Tibial nerve (tissue), 4 donors: ENCODE data around the gene ZNF865. TPM values are rescaled to one million over a fixed set of nuclear protein-coding genes. Genes with fewer than 3 reads are reported as not detected.

ENCODE experiments used
- DNase-seq, 2 donors: peaks; one replicate each; pipeline ENCODE4 v3.0.0-alpha.2; 2019; ENCODE audit warnings: low spot score in 2 of 2
- H3K27ac ChIP-seq, 4 donors: fragments of 200-600 bp; sonication (generic) in 3 of 4; one replicate each; pipeline ENCODE4 v1.5.1; 2017 to 2019; ENCODE audit warnings: mild to moderate bottlenecking in 1 of 4
- H3K27me3 ChIP-seq, 2 donors: fragments of 200-600 bp; sonication (generic) in 1 of 2; one replicate each; pipeline versions ENCODE4 v1.5.1 to v1.6.0; 2017 to 2019
- H3K36me3 ChIP-seq, 3 donors: fragments of 200-600 bp; sonication (generic); one replicate each; pipeline ENCODE4 v1.5.1; 2018 to 2019
- H3K4me1 ChIP-seq, 4 donors: fragments of 200-600 bp; sonication (generic) in 3 of 4; one replicate each; pipeline ENCODE4 v1.5.1; 2017 to 2019
- H3K4me3 ChIP-seq, 4 donors: fragments of 200-600 bp; sonication (generic) in 3 of 4; one replicate each; pipeline ENCODE4 v1.5.1; 2017 to 2019; ENCODE audit warnings: mild to moderate bottlenecking in 1 of 4, moderate library complexity in 1 of 4
- H3K9me3 ChIP-seq, 4 donors: fragments of 200-600 bp; sonication (generic) in 3 of 4; one replicate each; pipeline ENCODE4 v1.5.1; 2017 to 2019
- CTCF ChIP-seq, 5 experiments: fragments of 200-600 bp in 3 of 5; fragments of 450-650 bp in 2 of 5; sonication (generic) in 3 of 5; IDR thresholded peaks; one replicate each; pipeline ENCODE4 v1.5.1; 2016 to 2019; ENCODE audit warnings: antibody characterized with exemption in 5 of 5, mild to moderate bottlenecking in 3 of 5, moderate library complexity in 2 of 5
- EP300 ChIP-seq, 2 donors: sonication (generic); formaldehyde crosslinking; IDR thresholded peaks; one replicate each; pipeline ENCODE4 v1.6.1; 2017; ENCODE audit warnings: antibody characterized with exemption in 2 of 2, mild to moderate bottlenecking in 1 of 2
- POLR2A ChIP-seq, 2 donors: fragments of 450-650 bp; IDR thresholded peaks; one replicate each; pipeline ENCODE4 v1.6.1; 2017; ENCODE audit warnings: antibody characterized with exemption in 2 of 2, mild to moderate bottlenecking in 2 of 2, moderate library complexity in 2 of 2
- WGBS, 2 donors: methylation state at CpG; one replicate each; pipeline ENCODE4 v1.1.5; 2018; 5-methylcytosine and 5-hydroxymethylcytosine counted together
- total RNA-seq, 4 donors: library from RNA; depleted of rRNA; stranded (reverse); fragments of >200 nt; gene quantifications; one replicate each; pipeline ENCODE4 v1.1.0, GENCODE V29; 2016

ZNF865 gene
- total RNA-seq, 4 donors from 2014 or later = 8.8 to 15.0 (median 12.7) TPM

GRCh38 chr19:55585658-55586339 lies 19.6 kb upstream of the ZNF865 start:
- no peaks in the 10 kb centered on the region for H3K27me3 ChIP-seq
- peak overlapping the region in 3 of 4 donors; percentile 0 to 84 (median 79) for H3K27ac ChIP-seq
- H3K4me3 ChIP-seq = peak overlapping the region; percentile 2 to 50 (median 24)
- H3K36me3 ChIP-seq = no peaks in the 10 kb centered on the region
- TF ChIP-seq CTCF (IDR thresholded peaks at IDR 0.05) = no peak
- TF ChIP-seq EP300 (IDR thresholded peaks at IDR 0.05) = no peak
- no peak for TF ChIP-seq POLR2A (IDR thresholded peaks at IDR 0.05)
- DNase-seq = peak in 1 of 2 donors; percentile 36
- no peaks in the 10 kb centered on the region for H3K9me3 ChIP-seq
- WGBS, 2 donors = 4% methylated on average over 20 to 23 of the region's 36 CpGs
- H3K4me1 ChIP-seq = peaks cover 0 to 45% (median 21%) of the 10 kb centered on the region in 4 donors

- peak; percentile 90 to 94 for DNase-seq
- Histone ChIP-seq H3K4me1 (peaks cover 0 to 32% (median 16%) of the 10 kb centered on the region in 4 donors), H3K9me3 (no peaks in the 10 kb centered on the region), H3K4me3 (peak overlapping the region in 3 of 4 donors; percentile 20 to 47 (median 39)), H3K27ac (peak overlapping the region in 1 of 4 donors; percentile 34), H3K36me3 (peaks cover 0 to 9% (median 0%) of the 10 kb centered on the region in 3 donors), H3K27me3 (no peaks in the 10 kb centered on the region)
- 1% methylated on average over 32 to 37 of the region's 40 CpGs for WGBS, 2 donors
- TF ChIP-seq CTCF (IDR thresholded peaks at IDR 0.05) (no peak), EP300 (IDR thresholded peaks at IDR 0.05) (no peak), POLR2A (IDR thresholded peaks at IDR 0.05) (no peak)
Observed at GRCh38 chr19:55586976-55587668, 18.3 kb upstream of the ZNF865 start.

- peaks cover 0 to 32% (median 16%) of the 10 kb centered on the region in 4 donors for H3K4me1 ChIP-seq
- H3K4me3 ChIP-seq = no peak overlapping the region
- peaks cover 0 to 26% (median 0%) of the 10 kb centered on the region in 3 donors for H3K36me3 ChIP-seq
- no peaks in the 10 kb centered on the region for H3K27me3 ChIP-seq
- H3K9me3 ChIP-seq = no peaks in the 10 kb centered on the region
- 88 to 92% methylated on average over 8 of the region's 8 CpGs for WGBS, 2 donors
- no peak overlapping the region for H3K27ac ChIP-seq
- TF ChIP-seq POLR2A (IDR thresholded peaks at IDR 0.05) (no peak), CTCF (IDR thresholded peaks at IDR 0.05) (no peak), EP300 (IDR thresholded peaks at IDR 0.05) (no peak)
- no peak for DNase-seq
Observed at GRCh38 chr19:55588738-55589137, 16.7 kb upstream of the ZNF865 start.

DNA sequence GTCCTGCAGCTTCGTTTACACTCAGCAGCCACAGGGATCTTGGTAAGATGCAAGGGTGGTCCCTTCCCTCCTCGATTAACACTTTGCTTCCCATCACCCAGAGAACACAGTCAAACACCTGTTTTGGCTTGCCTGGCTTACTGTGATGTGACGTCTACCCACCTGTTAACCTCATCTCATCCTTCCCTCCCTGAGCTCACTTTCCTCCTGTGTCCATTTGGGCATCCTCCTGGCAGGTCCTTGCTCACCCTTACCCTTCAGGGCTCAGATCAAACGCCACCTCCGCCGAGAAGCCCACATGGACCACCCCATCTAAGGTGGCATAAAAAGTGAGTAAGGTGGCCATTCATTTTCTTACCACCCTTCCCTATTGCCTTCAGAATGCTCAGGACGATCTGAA lies 15.3 kb upstream of the ZNF865 start:
- no peaks in the 10 kb centered on the region for H3K9me3 ChIP-seq
- peaks cover 0 to 31% (median 16%) of the 10 kb centered on the region in 4 donors for H3K4me1 ChIP-seq
- 57 to 60% methylated on average over 7 of the region's 7 CpGs for WGBS, 2 donors
- no peaks in the 10 kb centered on the region for H3K27me3 ChIP-seq
- peaks cover 0 to 36% (median 0%) of the 10 kb centered on the region in 3 donors for H3K36me3 ChIP-seq
- no peak overlapping the region for H3K27ac ChIP-seq
- DNase-seq = no peak
- no peak for TF ChIP-seq POLR2A (IDR thresholded peaks at IDR 0.05)
- no peak for TF ChIP-seq EP300 (IDR thresholded peaks at IDR 0.05)
- no peak for TF ChIP-seq CTCF (IDR thresholded peaks at IDR 0.05)
- no peak overlapping the region for H3K4me3 ChIP-seq

GRCh38 chr19:55590617-55591016 lies 14.8 kb upstream of the ZNF865 start:
- H3K27me3 ChIP-seq = no peaks in the 10 kb centered on the region
- H3K9me3 ChIP-seq = no peaks in the 10 kb centered on the region
- peaks cover 0 to 26% (median 14%) of the 10 kb centered on the region in 4 donors for H3K4me1 ChIP-seq
- DNase-seq = no peak
- H3K36me3 ChIP-seq = peaks cover 0 to 41% (median 0%) of the 10 kb centered on the region in 3 donors
- no peak overlapping the region for H3K27ac ChIP-seq
- H3K4me3 ChIP-seq = no peak overlapping the region
- TF ChIP-seq EP300 (IDR thresholded peaks at IDR 0.05) (no peak), CTCF (IDR thresholded peaks at IDR 0.05) (no peak), POLR2A (IDR thresholded peaks at IDR 0.05) (no peak)
- 73 to 80% methylated on average over 10 of the region's 10 CpGs for WGBS, 2 donors
